ENCODE data around the gene WDFY4. TPM values are rescaled to one million over a fixed set of nuclear protein-coding genes. Genes with fewer than 3 reads are reported as not detected.

Gene WDFY4
- total RNA-seq, 6 donors from 2014 or later, result 10.1 to 48.9 (median 32.1) TPM

DNA sequence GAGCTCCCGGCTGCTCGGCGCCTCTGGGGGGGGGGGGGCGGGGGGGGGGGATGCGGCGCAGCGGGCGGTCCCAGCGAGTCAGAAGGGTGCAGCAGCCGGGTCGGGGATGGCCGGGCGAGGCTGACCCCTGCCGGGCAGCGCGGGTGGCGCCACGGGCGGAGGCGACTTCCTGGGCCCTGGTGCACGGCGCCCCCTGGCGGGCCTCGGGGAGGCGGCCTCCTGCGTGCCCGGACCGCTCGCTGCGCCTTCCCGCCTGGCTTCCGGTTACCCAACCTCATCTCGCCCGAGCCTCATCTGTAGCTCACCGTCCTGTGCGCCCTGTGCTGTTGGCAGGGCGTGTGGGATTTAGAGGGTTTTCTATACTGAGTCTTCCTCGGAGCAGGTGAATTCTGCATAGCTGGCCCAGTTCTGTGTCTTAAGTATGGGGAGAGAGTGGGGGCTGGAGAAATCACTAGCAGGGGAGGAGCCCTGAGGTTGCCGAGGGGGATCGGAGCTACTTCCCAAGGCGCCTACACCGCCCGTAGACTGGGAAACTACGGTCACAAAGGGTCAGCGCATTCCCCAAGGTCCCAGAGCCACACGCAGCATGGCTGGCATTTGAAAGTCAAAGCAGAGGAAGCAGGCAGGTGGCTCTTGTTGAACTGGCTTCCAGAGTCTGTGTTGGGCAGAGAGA is 28.3 kb upstream of the WDFY4 start:
- DNase-seq (peak; percentile 96 to 99), ATAC-seq (ENCODE audit: low FRiP score in 2 of 2) (peak; percentile 96 to 98)
- no peaks in the 10 kb centered on the region for H3K27me3 ChIP-seq
- WGBS, 2 donors, result 0 to 1% methylated on average over 13 to 32 of the region's 46 CpGs
- no peaks in the 10 kb centered on the region for H3K9me3 ChIP-seq
- peak overlapping the region in 2 of 4 donors; percentile 40 to 57 for H3K27ac ChIP-seq
- TF ChIP-seq POLR2AphosphoS5 (IDR thresholded peaks at IDR 0.05), result no peak
- TF ChIP-seq, protein P1, sequence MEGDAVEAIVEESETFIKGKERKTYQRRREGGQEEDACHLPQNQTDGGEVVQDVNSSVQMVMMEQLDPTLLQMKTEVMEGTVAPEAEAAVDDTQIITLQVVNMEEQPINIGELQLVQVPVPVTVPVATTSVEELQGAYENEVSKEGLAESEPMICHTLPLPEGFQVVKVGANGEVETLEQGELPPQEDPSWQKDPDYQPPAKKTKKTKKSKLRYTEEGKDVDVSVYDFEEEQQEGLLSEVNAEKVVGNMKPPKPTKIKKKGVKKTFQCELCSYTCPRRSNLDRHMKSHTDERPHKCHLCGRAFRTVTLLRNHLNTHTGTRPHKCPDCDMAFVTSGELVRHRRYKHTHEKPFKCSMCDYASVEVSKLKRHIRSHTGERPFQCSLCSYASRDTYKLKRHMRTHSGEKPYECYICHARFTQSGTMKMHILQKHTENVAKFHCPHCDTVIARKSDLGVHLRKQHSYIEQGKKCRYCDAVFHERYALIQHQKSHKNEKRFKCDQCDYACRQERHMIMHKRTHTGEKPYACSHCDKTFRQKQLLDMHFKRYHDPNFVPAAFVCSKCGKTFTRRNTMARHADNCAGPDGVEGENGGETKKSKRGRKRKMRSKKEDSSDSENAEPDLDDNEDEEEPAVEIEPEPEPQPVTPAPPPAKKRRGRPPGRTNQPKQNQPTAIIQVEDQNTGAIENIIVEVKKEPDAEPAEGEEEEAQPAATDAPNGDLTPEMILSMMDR (IDR thresholded peaks at IDR 0.05), result peak; percentile 99 to 100 (median 100)
- H3K4me3 ChIP-seq, result peak overlapping the region in 3 of 4 donors; percentile 45 to 57 (median 46)
- no peaks in the 10 kb centered on the region for H3K36me3 ChIP-seq
- peaks cover 13 to 26% (median 15%) of the 10 kb centered on the region in 4 donors for H3K4me1 ChIP-seq

DNA sequence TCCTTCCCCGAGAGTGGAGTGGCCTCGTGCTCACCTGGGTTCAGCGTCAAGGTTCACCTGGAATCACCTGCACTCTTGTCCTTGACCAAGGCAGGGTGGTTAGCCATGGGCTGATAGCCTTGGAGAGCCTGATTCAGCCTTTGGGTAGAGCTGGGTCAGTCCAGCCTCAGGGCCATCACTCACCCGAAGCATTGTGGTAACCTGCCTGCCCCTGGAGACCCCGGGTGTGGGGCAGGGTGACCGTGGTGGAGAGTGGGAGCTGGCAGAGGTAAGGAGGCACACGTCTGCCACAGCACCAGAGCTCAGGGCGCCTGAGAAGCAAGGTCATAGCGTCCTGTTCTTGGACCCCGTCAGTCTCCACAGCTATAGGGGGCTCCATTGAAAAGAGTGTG is 27.8 kb upstream of the WDFY4 start:
- no peak for ATAC-seq (ENCODE audit: low FRiP score in 2 of 2)
- peak overlapping the region in 2 of 4 donors; percentile 45 to 57 for H3K4me3 ChIP-seq
- no peak for TF ChIP-seq EP300 (IDR thresholded peaks at IDR 0.05)
- TF ChIP-seq POLR2AphosphoS5 (IDR thresholded peaks at IDR 0.05), result no peak
- TF ChIP-seq POLR2A (IDR thresholded peaks at IDR 0.05), result no peak
- TF ChIP-seq, protein P1 (IDR thresholded peaks at IDR 0.05), result no peak
- peaks cover 13 to 26% (median 15%) of the 10 kb centered on the region in 4 donors for H3K4me1 ChIP-seq
- WGBS, 2 donors, result 68 to 74% methylated on average over 5 to 10 of the region's 10 CpGs
- no peaks in the 10 kb centered on the region for H3K36me3 ChIP-seq
- peak in 1 of 2 donors; percentile 47 for DNase-seq
- H3K27ac ChIP-seq, result no peak overlapping the region
- no peaks in the 10 kb centered on the region for H3K9me3 ChIP-seq
- H3K27me3 ChIP-seq, result no peaks in the 10 kb centered on the region

DNA sequence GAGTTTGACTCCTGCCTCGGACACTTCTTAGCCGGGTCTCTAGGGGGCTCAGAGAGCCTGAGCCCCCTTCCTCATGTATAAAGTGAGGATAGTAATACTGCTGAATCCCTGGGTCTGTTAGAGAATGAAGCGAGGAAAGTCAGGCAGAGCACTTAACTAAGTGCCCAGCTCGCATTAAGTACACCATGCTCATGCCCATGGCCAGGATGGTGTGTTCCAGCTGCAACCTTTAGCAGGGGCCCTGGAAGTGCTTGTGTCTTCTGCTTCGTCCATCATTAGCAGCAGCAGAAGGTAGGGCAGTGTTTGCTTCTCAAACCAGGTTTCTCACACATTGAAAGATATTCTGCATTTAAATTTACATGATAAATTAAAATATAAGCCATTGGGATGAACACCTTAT is 27.3 kb upstream of the WDFY4 start:
- no peak for DNase-seq
- no peaks in the 10 kb centered on the region for H3K27me3 ChIP-seq
- no peak overlapping the region for H3K27ac ChIP-seq
- ATAC-seq (ENCODE audit: low FRiP score in 2 of 2), result no peak
- no peaks in the 10 kb centered on the region for H3K36me3 ChIP-seq
- H3K4me3 ChIP-seq, result no peak overlapping the region
- WGBS, 2 donors, result 0 to 65% methylated on average over 1 to 3 of the region's 5 CpGs
- H3K9me3 ChIP-seq, result no peaks in the 10 kb centered on the region
- peaks cover 13 to 26% (median 15%) of the 10 kb centered on the region in 4 donors for H3K4me1 ChIP-seq
- no peak for TF ChIP-seq EP300 (IDR thresholded peaks at IDR 0.05)
- TF ChIP-seq, protein P1 (IDR thresholded peaks at IDR 0.05), result no peak
- TF ChIP-seq POLR2A (IDR thresholded peaks at IDR 0.05), result no peak
- no peak for TF ChIP-seq POLR2AphosphoS5 (IDR thresholded peaks at IDR 0.05)

DNA sequence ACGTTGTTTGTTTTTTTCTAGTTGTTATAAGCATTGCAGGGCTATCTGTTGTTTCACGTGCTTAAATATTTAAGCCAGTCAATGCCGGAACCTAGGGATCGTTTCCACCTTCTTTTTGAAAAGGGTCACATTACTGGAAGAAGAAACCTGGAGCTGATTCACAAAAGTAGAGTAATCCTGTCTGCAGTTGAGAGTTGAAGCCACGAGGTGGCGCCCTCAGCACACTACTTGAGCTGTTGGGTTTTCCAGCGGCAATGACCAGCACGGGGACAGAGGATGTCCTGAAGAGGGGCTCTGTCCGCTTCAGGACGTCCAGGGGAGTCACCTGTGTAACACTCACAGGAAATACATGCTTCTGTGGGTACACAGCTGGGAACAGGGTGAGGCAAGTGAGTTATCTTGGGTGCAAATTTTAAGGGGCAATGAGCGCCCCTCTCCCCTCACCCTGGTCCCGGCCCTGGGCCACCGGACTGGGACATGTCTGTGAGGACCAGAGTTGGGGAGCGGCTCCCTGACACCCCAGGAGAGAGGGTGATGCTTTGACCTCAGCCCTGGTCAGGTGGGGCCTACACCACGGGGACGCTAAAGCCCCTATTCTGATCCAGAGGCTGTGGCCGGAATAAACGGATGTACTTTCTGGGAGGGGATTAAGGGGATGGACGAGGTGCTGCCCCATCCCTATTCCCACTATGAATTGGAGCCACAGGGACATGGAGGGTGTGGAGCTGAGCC is 26.3 kb upstream of the WDFY4 start:
- no peaks in the 10 kb centered on the region for H3K27me3 ChIP-seq
- no peaks in the 10 kb centered on the region for H3K36me3 ChIP-seq
- H3K4me3 ChIP-seq, result no peak overlapping the region
- WGBS, 2 donors, result 30 to 41% methylated on average over 11 to 19 of the region's 19 CpGs
- H3K9me3 ChIP-seq, result no peaks in the 10 kb centered on the region
- DNase-seq (peak in 1 of 2 donors; percentile 83), ATAC-seq (ENCODE audit: low FRiP score in 2 of 2) (peak in 1 of 2 donors; percentile 50)
- TF ChIP-seq, protein P1 (IDR thresholded peaks at IDR 0.05), result peak; percentile 74 to 82 (median 79)
- no peak for TF ChIP-seq POLR2AphosphoS5 (IDR thresholded peaks at IDR 0.05)
- H3K27ac ChIP-seq, result no peak overlapping the region
- H3K4me1 ChIP-seq, result peaks cover 13 to 26% (median 15%) of the 10 kb centered on the region in 4 donors
